Measurements from ENCODE around the gene RIT1.

The RIT1 gene

DNA sequence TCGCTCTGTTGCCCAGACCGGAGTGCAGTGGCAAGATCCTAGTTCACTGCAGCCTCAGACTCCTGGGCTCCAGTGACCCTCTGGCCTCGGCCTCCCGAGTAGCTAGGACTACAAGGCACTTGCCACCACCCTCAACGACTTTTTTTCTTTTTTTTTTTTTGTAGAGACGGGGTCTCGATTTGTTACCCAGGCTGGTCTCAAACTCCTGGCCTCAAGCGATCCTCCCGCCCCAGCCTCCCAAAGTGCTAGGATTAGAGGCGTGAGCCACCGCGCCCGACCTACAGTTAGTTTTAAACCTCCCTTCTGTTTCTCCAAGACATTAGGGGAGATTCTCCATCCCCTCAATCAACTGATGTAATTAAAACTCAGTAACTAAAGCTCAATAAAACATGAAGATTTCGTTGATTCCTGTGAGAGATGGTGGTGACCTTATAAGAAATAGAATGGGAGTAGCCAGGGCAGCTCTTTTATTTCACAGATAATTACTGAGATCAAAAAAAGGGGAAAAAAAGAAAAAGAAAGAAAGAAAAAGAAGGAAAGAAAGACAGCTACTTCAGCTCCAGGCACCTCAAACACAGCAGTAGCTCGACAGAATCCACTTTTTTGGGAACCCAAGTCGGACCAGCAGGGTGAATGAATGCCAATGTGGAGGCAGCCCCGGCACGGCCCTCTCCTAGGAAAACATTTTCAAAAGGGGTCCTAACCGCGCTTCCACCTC, 54.7 kb downstream of the RIT1 start:
- DNase-seq: no peak

DNA sequence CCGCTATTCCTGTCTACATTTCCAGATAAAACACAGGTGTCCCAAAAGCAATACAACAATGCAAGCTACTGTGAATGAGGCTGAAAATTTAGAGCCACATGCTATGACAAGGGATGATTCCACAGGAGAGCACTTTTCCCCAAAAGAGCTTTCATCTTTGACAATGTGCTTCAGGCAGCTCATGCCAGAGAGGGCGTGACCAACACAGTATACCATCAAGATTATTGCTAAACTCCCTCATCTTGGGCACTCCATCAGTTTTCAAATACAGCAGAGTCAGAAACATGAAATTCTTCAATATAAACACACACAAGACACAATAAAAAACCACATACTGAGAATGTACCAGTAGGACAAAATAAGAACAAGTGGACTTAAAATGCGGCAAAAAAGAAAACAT, 60.8 kb downstream of the RIT1 start:
- no peak for DNase-seq

DNA sequence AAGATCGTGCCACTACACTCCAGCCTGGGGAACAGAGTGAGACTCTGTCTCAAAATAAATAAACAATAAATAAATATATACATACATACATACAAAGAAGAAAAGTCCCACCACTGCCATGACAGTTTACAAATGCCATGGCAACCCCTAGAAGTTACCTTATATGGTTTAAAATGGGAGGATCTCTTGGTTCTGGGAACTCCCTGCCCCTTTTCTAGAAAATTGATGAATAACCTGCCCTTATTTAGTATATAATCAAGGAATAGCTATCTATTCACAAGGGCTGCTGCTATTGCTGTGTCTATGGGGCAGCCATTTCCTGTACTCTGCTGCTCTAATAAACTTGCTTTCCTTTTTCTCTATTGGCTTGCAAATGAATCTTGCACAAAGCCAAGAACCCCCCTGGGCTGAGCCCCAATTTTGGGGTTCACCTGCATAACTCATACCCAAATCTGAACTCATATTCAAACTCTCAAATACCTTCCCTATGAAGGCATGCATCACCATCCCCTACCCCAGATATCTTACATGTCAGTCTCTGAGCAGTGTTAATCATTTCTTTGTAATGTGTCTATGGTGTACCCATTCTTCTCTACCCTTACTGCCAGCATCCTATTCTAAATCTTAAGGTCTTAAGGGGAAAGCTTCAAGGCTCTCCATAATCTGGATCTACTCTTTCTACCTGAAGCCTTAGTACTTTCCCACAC, 63.2 kb downstream of the RIT1 start:
- DNase-seq: no peak
